Measurements from ENCODE around the gene NAV3.

Gene NAV3

DNA sequence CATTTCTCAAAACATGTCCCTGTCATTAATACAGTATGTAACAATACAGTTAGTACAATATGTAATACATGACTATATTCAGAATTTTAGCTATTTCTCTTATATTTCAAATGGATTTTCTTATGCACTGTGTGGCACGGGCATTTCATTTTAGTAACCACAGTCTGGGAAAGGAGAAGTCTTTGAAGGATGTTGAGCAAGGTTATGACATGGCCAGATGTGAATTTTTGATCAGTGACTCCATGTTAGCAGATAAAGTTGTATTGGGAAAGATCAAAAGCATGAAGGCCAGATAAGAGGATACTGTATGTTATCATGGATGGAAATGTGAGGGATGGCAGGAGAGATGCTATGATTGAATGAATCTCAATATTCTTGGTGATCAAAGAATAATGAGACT lies 285.2 kb downstream of the NAV3 start:
- Histone ChIP-seq H3K4me2 (ENCODE audit: low read length) (no peak overlapping the region), H3K27me3 (ENCODE audit: low read depth, low read length) (no peaks in the 10 kb centered on the region)

DNA sequence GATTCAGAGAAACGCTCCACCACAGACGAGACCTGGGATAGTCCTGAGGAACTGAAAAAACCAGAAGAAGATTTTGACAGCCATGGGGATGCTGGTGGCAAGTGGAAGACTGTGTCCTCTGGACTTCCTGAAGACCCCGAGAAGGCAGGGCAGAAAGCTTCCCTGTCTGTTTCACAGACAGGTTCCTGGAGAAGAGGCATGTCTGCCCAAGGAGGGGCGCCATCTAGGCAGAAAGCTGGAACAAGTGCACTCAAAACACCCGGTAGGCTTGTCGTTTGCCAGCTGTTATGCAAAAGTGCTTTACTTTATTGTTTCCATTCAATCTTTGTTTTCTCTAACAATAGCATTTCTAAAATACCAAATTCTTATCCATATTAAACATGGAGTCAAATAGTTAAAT lies 287.3 kb downstream of the NAV3 start:
- Histone ChIP-seq H2AFZ (ENCODE audit: low read depth, low read length) (peak overlapping the region; percentile 89), H4K20me1 (ENCODE audit: insufficient read depth, low read length) (no peaks in the 10 kb centered on the region), H3K4me2 (ENCODE audit: low read length) (peak overlapping the region; percentile 70), H3K4me3 (ENCODE audit: low read length) (peak overlapping the region; percentile 50; the same call in 1 of the 2 replicates), H3K36me3 (replicated peaks; ENCODE audit: low read depth, low read length) (no peaks in the 10 kb centered on the region), H3K4me1 (ENCODE audit: low read length) (peaks cover 31% of the 10 kb centered on the region), H3K9ac (ENCODE audit: low read length) (no peak overlapping the region), H3K27me3 (ENCODE audit: low read depth, low read length) (no peaks in the 10 kb centered on the region), H3K79me2 (ENCODE audit: low read length) (no peaks in the 10 kb centered on the region), H3K9me3 (ENCODE audit: insufficient read depth, low read length) (no peaks in the 10 kb centered on the region), H3K27ac (ENCODE audit: low read length) (no peak overlapping the region)
- no peak for TF ChIP-seq EZH2phosphoT487 (IDR thresholded peaks at IDR 0.05; ENCODE audit: low read depth)
- TF ChIP-seq, protein P1, sequence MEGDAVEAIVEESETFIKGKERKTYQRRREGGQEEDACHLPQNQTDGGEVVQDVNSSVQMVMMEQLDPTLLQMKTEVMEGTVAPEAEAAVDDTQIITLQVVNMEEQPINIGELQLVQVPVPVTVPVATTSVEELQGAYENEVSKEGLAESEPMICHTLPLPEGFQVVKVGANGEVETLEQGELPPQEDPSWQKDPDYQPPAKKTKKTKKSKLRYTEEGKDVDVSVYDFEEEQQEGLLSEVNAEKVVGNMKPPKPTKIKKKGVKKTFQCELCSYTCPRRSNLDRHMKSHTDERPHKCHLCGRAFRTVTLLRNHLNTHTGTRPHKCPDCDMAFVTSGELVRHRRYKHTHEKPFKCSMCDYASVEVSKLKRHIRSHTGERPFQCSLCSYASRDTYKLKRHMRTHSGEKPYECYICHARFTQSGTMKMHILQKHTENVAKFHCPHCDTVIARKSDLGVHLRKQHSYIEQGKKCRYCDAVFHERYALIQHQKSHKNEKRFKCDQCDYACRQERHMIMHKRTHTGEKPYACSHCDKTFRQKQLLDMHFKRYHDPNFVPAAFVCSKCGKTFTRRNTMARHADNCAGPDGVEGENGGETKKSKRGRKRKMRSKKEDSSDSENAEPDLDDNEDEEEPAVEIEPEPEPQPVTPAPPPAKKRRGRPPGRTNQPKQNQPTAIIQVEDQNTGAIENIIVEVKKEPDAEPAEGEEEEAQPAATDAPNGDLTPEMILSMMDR (IDR thresholded peaks at IDR 0.05; ENCODE audit: low read depth, low read length): peak; percentile 68

More for the DNA sequence above, 285.2 kb downstream of the NAV3 start:
- TF ChIP-seq EZH2phosphoT487 (IDR thresholded peaks at IDR 0.05; ENCODE audit: low read depth): no peak
- TF ChIP-seq, protein P1 (IDR thresholded peaks at IDR 0.05; ENCODE audit: low read depth, low read length): no peak
- H3K36me3 ChIP-seq (replicated peaks; ENCODE audit: low read depth, low read length): no peaks in the 10 kb centered on the region
- H3K79me2 ChIP-seq (ENCODE audit: low read length): no peaks in the 10 kb centered on the region
- no peak overlapping the region for H3K27ac ChIP-seq (ENCODE audit: low read length)
- no peaks in the 10 kb centered on the region for H4K20me1 ChIP-seq (ENCODE audit: insufficient read depth, low read length)
- no peaks in the 10 kb centered on the region for H3K9me3 ChIP-seq (ENCODE audit: insufficient read depth, low read length)
- H3K4me1 ChIP-seq (ENCODE audit: low read length): peaks cover 19% of the 10 kb centered on the region
- no peak overlapping the region for H2AFZ ChIP-seq (ENCODE audit: low read depth, low read length)
- no peak overlapping the region for H3K4me3 ChIP-seq (ENCODE audit: low read length)
- H3K9ac ChIP-seq (ENCODE audit: low read length): no peak overlapping the region

- Histone ChIP-seq H3K9me3 (ENCODE audit: insufficient read depth, low read length) (no peaks in the 10 kb centered on the region), H3K27ac (ENCODE audit: low read length) (no peak overlapping the region), H3K36me3 (replicated peaks; ENCODE audit: low read depth, low read length) (no peaks in the 10 kb centered on the region), H3K4me3 (ENCODE audit: low read length) (no peak overlapping the region), H3K9ac (ENCODE audit: low read length) (no peak overlapping the region), H2AFZ (ENCODE audit: low read depth, low read length) (no peak overlapping the region; the same call in 1 of the 2 replicates), H3K4me1 (ENCODE audit: low read length) (peaks cover 31% of the 10 kb centered on the region), H3K4me2 (ENCODE audit: low read length) (peak overlapping the region; percentile 70; the same call in 1 of the 2 replicates), H3K27me3 (ENCODE audit: low read depth, low read length) (no peaks in the 10 kb centered on the region), H4K20me1 (ENCODE audit: insufficient read depth, low read length) (no peaks in the 10 kb centered on the region), H3K79me2 (ENCODE audit: low read length) (no peaks in the 10 kb centered on the region)
- TF ChIP-seq EZH2phosphoT487 (IDR thresholded peaks at IDR 0.05; ENCODE audit: low read depth): no peak
- TF ChIP-seq, protein P1 (IDR thresholded peaks at IDR 0.05; ENCODE audit: low read depth, low read length): no peak
These were observed 287.8 kb downstream of the NAV3 start for GRCh38 chr12:78118486-78118885.

GRCh38 chr12:78119351-78119918 lies 288.7 kb downstream of the NAV3 start:
- no peak overlapping the region for H2AFZ ChIP-seq (ENCODE audit: low read depth, low read length)

More at GRCh38 chr12:78119351-78119918, 288.7 kb downstream of the NAV3 start:
- Histone ChIP-seq H3K79me2 (ENCODE audit: low read length) (no peaks in the 10 kb centered on the region), H3K9me3 (ENCODE audit: insufficient read depth, low read length) (no peaks in the 10 kb centered on the region), H3K9ac (ENCODE audit: low read length) (no peak overlapping the region), H3K27me3 (ENCODE audit: low read depth, low read length) (no peaks in the 10 kb centered on the region), H3K27ac (ENCODE audit: low read length) (no peak overlapping the region), H3K4me1 (ENCODE audit: low read length) (peaks cover 31% of the 10 kb centered on the region), H3K4me2 (ENCODE audit: low read length) (no peak overlapping the region), H4K20me1 (ENCODE audit: insufficient read depth, low read length) (no peaks in the 10 kb centered on the region), H3K4me3 (ENCODE audit: low read length) (no peak overlapping the region), H3K36me3 (replicated peaks; ENCODE audit: low read depth, low read length) (no peaks in the 10 kb centered on the region)
- no peak for TF ChIP-seq EZH2phosphoT487 (IDR thresholded peaks at IDR 0.05; ENCODE audit: low read depth)
- TF ChIP-seq, protein P1 (IDR thresholded peaks at IDR 0.05; ENCODE audit: low read depth, low read length): no peak

Measured in OCI-LY3 (cell line).